Measurements from ENCODE around the gene CDK15.

CDK15 gene

DNA sequence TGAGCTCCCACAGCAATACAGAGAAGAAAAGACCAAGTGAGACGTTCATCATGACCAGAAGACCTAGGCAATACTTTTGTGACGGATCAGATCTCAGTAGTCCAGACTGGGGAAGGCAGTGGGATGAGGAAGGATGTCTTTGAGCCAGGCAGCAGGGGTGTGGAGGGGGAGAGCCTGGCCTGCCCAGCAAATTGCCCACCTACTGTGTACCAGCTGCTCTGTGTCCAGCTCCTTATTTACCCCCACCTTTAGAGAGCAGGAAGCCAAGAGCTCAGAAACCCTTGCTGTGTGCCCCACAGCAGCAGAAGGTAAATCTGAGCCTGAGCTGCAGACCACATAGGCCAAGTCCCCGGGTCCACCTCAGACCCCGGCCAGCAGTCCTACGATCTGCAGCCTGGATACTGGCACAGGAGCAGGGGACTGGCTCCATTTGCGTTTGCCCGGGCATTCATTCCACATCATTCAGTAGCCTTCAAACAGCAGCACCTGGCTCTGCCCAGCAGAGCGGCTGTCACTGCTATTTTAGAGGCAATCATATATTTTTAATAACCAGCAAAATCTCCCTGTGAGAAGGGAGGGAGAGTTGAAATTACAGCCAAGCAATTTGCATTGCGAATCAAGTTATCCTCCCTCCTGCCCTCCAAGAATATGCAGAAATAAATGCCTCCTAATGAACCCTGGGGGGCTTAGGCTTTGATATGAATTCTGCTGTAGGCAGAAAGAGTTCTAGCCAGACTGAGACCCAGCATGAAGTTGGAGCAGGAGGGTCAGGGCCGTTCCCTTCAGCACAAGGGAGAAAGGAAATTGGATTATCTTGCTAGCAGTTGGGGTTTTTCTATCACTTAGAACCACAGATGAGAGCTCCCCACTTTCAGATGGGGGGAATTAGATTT lies 117.3 kb downstream of the CDK15 start:
- TF ChIP-seq, protein P1, sequence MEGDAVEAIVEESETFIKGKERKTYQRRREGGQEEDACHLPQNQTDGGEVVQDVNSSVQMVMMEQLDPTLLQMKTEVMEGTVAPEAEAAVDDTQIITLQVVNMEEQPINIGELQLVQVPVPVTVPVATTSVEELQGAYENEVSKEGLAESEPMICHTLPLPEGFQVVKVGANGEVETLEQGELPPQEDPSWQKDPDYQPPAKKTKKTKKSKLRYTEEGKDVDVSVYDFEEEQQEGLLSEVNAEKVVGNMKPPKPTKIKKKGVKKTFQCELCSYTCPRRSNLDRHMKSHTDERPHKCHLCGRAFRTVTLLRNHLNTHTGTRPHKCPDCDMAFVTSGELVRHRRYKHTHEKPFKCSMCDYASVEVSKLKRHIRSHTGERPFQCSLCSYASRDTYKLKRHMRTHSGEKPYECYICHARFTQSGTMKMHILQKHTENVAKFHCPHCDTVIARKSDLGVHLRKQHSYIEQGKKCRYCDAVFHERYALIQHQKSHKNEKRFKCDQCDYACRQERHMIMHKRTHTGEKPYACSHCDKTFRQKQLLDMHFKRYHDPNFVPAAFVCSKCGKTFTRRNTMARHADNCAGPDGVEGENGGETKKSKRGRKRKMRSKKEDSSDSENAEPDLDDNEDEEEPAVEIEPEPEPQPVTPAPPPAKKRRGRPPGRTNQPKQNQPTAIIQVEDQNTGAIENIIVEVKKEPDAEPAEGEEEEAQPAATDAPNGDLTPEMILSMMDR (IDR thresholded peaks at IDR 0.05; ENCODE audit: control insufficient read depth, extremely low read depth, insufficient read depth), result no peak
- DNase-seq (ENCODE audit: low read depth), result no peak
- no peak overlapping the region for H3K4me3 ChIP-seq (ENCODE audit: low read depth, low read length)

DNA sequence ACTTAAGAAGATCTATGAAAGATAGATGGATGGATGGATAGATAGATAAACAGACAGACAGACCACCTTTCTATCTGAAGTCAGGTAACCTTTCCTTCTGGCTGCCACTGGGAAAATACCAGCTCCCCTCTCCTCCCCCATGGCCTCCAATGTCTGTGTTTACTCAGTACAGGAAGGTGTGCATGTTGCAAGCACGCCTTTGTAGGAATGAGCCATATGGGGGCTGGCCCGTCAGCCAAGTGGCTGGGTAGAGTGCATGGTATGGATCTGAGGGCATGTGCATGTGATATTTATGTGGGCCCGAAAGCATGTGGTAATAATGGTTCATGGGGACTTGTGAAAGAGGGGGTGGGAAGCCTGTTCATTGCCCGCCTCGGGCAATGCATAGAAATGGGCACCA lies 118.1 kb downstream of the CDK15 start:
- no peak for DNase-seq (ENCODE audit: low read depth)
- TF ChIP-seq, protein P1 (IDR thresholded peaks at IDR 0.05; ENCODE audit: control insufficient read depth, extremely low read depth, insufficient read depth), result no peak
- H3K4me3 ChIP-seq (ENCODE audit: low read depth, low read length), result no peak overlapping the region

DNA sequence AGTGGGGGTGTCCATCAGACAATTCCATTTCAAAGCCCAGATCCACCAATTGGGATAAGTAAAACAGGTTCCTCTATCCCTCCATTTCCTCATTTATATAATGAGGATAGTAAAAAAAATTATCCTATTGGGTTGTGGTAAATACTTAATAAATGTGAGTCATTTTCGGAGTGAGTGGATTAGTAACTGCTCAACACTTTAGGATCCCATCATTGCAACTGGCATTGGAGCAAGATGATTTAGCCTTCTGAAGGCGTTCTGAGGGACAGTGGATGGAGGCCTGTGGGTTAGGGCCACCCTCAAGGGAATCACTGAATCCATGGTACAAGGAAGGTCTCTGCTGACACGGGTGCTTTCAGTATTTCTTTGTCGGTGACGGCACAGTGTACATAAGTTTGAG lies 118.7 kb downstream of the CDK15 start:
- no peak overlapping the region for H3K4me3 ChIP-seq (ENCODE audit: low read depth, low read length)
- DNase-seq (ENCODE audit: low read depth), result no peak
- TF ChIP-seq, protein P1 (IDR thresholded peaks at IDR 0.05; ENCODE audit: control insufficient read depth, extremely low read depth, insufficient read depth), result no peak

DNA sequence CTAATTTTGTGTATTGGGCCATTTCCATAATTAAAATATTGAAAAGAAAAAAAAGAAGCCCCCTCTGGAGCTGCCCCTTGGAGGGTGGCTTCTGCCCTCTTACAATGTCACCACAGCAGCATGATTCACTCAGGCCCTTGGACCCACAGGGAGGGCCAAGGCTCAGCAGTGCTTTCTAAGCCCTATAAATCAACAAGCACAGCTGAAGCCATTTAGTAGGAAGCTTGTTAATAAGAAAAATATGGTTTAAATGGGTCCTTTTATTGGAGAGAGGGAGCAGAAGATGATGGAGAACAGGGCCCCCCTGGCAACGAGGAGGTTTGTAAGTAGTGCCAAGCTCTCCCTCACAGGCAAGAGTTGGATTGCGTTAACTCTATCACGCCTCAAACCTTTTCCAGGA lies 119.7 kb downstream of the CDK15 start:
- H3K4me3 ChIP-seq (ENCODE audit: low read depth, low read length), result no peak overlapping the region
- TF ChIP-seq, protein P1 (IDR thresholded peaks at IDR 0.05; ENCODE audit: control insufficient read depth, extremely low read depth, insufficient read depth), result no peak
- DNase-seq (ENCODE audit: low read depth), result no peak

DNA sequence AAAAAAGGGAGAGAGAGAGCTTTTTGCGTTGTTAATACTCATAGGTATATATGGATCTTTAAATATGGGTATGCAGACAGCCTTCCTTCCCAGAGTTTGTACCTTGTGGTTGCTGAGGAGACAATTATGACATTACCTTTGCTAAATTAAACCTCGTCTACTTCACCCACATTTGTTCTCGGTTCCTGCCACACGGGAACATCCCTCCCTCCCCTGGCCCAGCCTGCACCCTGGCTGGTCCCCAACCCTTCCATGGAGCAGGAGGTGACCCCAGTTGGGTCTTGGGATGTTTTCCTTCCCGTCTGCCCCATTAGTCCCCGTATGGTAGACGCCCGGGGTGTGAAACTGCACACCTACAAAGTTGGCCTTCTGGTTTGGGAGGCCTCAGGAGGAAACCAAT lies 122.0 kb downstream of the CDK15 start:
- H3K4me3 ChIP-seq (ENCODE audit: low read depth, low read length), result no peak overlapping the region
- DNase-seq (ENCODE audit: low read depth), result no peak
- TF ChIP-seq, protein P1 (IDR thresholded peaks at IDR 0.05; ENCODE audit: control insufficient read depth, extremely low read depth, insufficient read depth), result no peak

DNA sequence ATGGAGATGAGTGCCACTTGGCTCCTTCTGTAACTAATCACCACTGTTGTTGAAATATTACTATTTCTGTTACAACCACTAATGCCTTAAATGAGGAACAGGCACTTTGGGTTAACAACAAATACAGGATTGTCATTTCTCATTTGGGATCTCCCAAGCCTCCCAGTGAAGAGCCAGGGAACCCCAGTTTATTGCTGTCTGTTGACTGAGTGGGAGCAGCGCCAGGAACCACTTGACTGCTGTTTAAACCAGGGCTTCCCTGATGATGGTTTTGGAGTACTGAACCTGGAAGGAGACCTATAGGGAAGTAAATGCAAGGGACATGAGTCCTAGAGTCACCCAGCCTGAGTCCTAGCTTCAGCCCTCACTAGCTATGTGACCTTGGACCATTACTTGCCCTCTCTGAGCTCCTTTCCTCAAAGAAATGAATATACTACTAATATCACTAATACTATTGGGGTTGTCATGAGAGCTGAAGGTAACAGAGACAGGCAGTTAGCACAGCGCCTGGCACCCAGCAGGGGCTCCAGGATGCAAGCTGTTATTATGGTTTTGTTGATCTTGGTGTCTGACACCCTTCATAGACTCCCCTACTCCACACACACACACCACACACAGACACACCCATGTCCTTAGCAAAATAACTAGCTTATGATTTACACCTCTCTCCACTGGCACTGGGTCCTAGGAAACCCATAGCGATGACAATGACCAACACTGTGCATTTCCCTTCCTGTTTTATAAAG lies 123.1 kb downstream of the CDK15 start:
- no peak for DNase-seq (ENCODE audit: low read depth)
- TF ChIP-seq, protein P1 (IDR thresholded peaks at IDR 0.05; ENCODE audit: control insufficient read depth, extremely low read depth, insufficient read depth), result no peak

More for the DNA sequence above, 123.1 kb downstream of the CDK15 start:
- no peak overlapping the region for H3K4me3 ChIP-seq (ENCODE audit: low read depth, low read length)

Data from LNCaP clone FGC (cell line).